Activated naive CD8-positive, alpha-beta T cell treated with anti-CD3 and anti-CD28 coated beads, Interleukin-2, amount 50 U/mL, for 24 hours (primary cell): Measurements from ENCODE around the gene PFKFB3.

Experiments used
- ATAC-seq: fragments of 150-1000 bp; cut with Tn5 transposase; one replicate; pipeline ENCODE4 v1.10.0; 2021
- DNase-seq: peaks from one replicate; pipeline ENCODE4 v3.0.0; 2021
- H3K27ac Mint-ChIP-seq: one replicate; pipeline ENCODE4 v1.8.0; 2021; ENCODE audit warnings: mild to moderate bottlenecking, mixed read lengths
- H3K27me3 Mint-ChIP-seq: one replicate; pipeline ENCODE4 v1.8.0; 2021; ENCODE audit warnings: mixed read lengths
- H3K36me3 Mint-ChIP-seq: one replicate; pipeline ENCODE4 v1.8.0; 2021; ENCODE audit warnings: low read depth, mixed read lengths
- H3K4me1 Mint-ChIP-seq: one replicate; pipeline ENCODE4 v1.8.0; 2021; ENCODE audit warnings: mixed read lengths
- H3K4me3 Mint-ChIP-seq: one replicate; pipeline ENCODE4 v1.8.0; 2021; ENCODE audit warnings: mild to moderate bottlenecking, moderate library complexity, mixed read lengths
- H3K9me3 Mint-ChIP-seq: one replicate; pipeline ENCODE4 v1.8.0; 2021; ENCODE audit warnings: mixed read lengths

The PFKFB3 gene

DNA sequence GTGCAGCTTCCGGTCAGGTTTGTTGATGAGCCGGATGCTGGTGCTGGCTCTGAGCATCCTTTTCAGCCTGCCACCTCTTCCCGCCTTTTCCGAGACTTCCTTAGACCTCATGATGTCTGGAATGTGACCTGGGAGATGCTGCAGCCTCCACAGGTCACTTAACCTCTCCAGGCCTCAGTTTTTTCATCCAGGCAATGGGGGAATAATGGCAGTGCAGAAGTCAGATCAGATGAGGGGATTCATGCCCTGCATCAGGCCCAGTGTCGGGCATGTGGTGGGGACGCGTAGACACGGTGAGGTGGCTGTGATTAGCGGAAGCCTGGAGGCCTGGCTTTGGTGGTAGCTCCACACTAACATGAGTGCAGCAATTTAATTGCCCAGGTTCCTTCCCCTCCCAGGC is 24.6 kb downstream of the PFKFB3 start:
- H3K9me3 Mint-ChIP-seq: no peaks in the 10 kb centered on the region
- no peaks in the 10 kb centered on the region for H3K27me3 Mint-ChIP-seq
- no peak overlapping the region for H3K4me3 Mint-ChIP-seq
- ATAC-seq (no peak), DNase-seq (no peak)
- H3K27ac Mint-ChIP-seq: no peak overlapping the region
- peaks cover 1% of the 10 kb centered on the region for H3K4me1 Mint-ChIP-seq
- H3K36me3 Mint-ChIP-seq: peaks cover 54% of the 10 kb centered on the region

DNA sequence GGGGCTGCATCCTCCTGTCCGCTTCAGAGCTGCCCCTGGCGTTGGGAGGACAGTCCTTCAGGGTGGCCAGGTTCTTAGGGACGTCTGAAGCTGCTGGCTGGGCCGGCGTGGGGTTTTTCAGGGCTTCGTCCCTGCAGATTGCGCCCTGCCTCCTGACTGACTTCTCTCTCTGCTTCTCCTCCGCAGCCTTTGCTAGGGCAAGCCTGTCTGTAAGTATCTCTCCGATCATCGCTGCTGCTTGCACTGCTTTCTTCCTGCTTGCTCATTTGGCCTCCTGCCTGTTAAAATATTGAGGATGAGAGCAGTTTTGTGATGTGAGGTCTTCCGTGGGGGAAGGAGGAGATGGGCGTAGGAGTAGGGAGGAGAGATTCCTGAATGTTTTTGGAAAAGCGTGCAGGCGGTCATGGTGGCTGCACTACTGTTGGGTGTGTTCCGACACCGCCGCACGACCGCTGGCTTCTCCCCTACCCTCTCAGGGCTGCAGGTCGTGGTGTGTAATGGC is 25.3 kb downstream of the PFKFB3 start:
- Mint-ChIP-seq H3K27ac (no peak overlapping the region), H3K4me3 (no peak overlapping the region)
- no peak for DNase-seq

DNA sequence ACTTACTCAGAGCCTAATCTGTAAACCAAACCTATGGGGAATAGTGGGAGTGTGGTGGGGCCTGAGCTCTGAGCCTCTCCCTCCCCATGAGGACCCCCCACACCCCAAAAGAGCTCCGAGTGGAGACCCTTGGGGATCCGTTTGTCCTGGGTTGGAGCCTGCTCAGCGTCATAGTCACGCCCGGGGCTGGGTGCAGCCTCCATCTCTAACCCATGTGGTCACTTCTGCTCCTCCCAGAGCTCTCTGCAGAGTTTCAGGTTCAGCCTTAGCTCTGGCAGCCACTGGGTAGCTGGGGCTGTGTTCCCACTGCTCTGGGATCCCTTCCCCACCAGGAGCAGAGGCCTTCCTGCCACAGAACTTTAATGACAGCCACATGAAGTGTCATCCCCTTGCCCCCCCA is 25.9 kb downstream of the PFKFB3 start:
- Mint-ChIP-seq H3K9me3 (no peaks in the 10 kb centered on the region), H3K36me3 (peaks cover 52% of the 10 kb centered on the region), H3K27ac (no peak overlapping the region), H3K27me3 (no peaks in the 10 kb centered on the region), H3K4me1 (peaks cover 1% of the 10 kb centered on the region), H3K4me3 (no peak overlapping the region)
- ATAC-seq (no peak), DNase-seq (no peak)

More for the DNA sequence above, 25.3 kb downstream of the PFKFB3 start:
- Mint-ChIP-seq H3K36me3 (peaks cover 49% of the 10 kb centered on the region), H3K27me3 (no peaks in the 10 kb centered on the region), H3K4me1 (peaks cover 1% of the 10 kb centered on the region), H3K9me3 (no peaks in the 10 kb centered on the region)
- no peak for ATAC-seq

DNA sequence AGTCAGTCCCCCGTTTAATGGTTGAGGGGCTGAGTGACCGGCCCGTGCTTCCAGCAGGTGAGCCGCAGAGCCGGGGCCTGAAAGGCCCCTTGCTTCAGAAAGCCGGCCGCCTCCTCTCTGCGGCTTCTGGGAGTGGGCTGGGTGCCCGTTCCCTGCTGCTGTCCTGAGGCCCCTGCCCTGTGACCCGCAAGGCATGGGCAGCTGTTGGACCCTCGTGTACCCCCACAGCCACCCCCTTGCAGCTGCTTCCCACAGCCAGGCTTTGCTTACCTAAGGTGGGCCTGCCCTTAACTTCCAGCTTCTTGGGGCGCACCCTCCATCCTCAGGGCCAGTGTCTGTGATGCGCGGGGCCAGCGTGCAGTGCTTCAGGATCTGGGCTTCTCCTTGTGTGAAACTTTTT is 26.6 kb downstream of the PFKFB3 start:
- Mint-ChIP-seq H3K27ac (no peak overlapping the region), H3K4me3 (no peak overlapping the region), H3K9me3 (no peaks in the 10 kb centered on the region), H3K27me3 (no peaks in the 10 kb centered on the region), H3K4me1 (peaks cover 1% of the 10 kb centered on the region), H3K36me3 (peaks cover 50% of the 10 kb centered on the region)
- DNase-seq (no peak), ATAC-seq (no peak)

GRCh38 chr10:6229746-6230145 is 27.0 kb downstream of the PFKFB3 start:
- Mint-ChIP-seq H3K4me1 (peaks cover 1% of the 10 kb centered on the region), H3K27me3 (no peaks in the 10 kb centered on the region), H3K36me3 (peaks cover 50% of the 10 kb centered on the region)

DNA sequence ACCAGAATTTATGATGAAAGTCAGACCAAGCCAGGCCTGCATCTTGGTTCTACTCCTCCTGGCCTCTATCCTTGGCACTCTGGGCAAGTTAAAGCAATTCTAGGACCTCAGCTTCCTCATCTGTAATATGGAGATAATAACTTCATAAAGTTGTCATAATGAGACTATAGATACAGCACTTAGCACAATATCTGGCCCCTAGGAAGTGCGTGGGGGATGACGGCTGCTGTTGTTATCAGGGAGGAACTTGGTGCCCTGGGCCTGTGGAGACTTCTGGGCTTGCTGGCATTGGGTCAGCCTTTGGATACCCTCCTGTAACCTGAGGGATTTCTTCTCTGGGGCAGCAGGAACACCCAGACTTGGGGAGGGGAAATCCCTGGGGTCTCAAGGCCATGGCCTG is 27.6 kb downstream of the PFKFB3 start:
- H3K36me3 Mint-ChIP-seq: peaks cover 51% of the 10 kb centered on the region
- H3K27ac Mint-ChIP-seq: no peak overlapping the region
- H3K4me3 Mint-ChIP-seq: no peak overlapping the region
- no peaks in the 10 kb centered on the region for H3K27me3 Mint-ChIP-seq
- no peak for ATAC-seq
- H3K4me1 Mint-ChIP-seq: peaks cover 1% of the 10 kb centered on the region
- H3K9me3 Mint-ChIP-seq: no peaks in the 10 kb centered on the region
- no peak for DNase-seq

More at GRCh38 chr10:6229746-6230145, 27.0 kb downstream of the PFKFB3 start:
- H3K9me3 Mint-ChIP-seq: no peaks in the 10 kb centered on the region
- no peak overlapping the region for H3K27ac Mint-ChIP-seq
- no peak for DNase-seq
- H3K4me3 Mint-ChIP-seq: no peak overlapping the region
- no peak for ATAC-seq

DNA sequence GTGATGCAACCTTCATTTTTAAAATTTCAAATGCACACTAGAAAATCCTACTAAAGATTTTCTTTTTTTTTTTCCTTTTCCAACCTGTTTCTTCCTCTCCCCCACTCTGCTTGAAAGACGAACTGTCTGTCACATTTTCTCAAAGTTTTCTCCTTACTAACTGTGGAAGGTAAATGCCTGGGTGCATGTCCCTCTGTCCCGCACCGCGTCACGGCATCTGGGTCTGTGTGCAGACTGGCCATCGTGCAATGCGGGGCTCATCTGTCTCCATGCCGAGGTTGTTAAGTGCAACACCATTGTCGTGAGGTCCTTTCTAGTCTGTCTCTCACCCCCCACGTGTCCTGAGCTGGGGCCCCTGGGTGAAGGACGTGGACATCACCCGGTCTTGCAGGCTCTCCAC is 28.4 kb downstream of the PFKFB3 start:
- DNase-seq: no peak
- H3K9me3 Mint-ChIP-seq: no peaks in the 10 kb centered on the region
- no peak overlapping the region for H3K4me3 Mint-ChIP-seq
- ATAC-seq: no peak
- no peaks in the 10 kb centered on the region for H3K27me3 Mint-ChIP-seq
- peaks cover 1% of the 10 kb centered on the region for H3K4me1 Mint-ChIP-seq
- peaks cover 48% of the 10 kb centered on the region for H3K36me3 Mint-ChIP-seq
- H3K27ac Mint-ChIP-seq: no peak overlapping the region

DNA sequence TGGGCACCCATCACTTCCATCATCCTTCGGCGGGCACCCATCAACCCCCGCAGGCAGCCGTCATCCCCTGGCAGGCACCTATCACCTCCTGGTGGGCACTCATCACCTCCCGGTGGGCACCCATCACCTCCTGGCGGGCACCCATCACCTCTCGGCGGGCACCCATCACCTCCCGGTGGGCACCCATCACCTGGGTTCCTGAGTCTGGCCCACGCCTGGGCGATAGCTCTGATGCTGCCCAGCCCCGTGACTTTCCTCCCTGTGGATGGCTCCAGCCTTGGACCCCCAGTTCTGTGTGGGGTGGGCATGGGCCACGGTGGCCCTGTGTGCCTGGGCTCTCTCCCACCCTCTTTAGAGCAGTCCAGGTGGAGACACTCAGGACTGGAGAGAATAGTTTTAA is 29.0 kb downstream of the PFKFB3 start:
- Mint-ChIP-seq H3K4me1 (peaks cover 1% of the 10 kb centered on the region), H3K9me3 (no peaks in the 10 kb centered on the region)

DNA sequence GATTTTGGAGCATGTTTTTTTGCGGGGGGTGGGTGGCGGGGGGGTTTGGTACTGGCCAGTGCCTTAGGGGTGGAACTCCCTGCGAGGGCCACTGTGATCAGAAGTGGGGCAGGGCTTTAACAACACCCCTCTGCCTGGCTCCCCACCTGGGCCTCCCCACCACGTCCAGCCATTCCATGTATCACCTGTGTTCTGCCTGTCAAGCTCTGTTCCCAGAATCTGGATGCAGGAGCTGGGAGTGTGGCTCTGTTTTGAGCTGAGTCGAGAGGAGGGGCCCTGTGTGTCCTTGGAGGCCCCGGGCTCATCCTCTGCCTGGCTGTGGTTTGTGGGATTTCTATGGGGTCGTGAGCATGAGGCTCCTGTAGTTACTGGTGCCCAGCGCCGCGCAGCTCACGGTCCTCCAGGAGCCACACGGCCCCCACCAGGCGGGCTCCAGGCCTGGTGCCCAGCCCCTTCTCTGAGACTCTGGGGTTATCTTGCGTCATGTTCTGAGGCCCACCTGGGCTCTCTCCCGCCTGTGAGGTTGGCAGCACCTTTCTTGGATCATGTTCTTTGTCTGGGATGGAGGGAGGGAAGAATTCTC is 29.6 kb downstream of the PFKFB3 start:
- Mint-ChIP-seq H3K27ac (no peak overlapping the region), H3K27me3 (no peaks in the 10 kb centered on the region), H3K4me3 (no peak overlapping the region), H3K36me3 (peaks cover 49% of the 10 kb centered on the region), H3K9me3 (no peaks in the 10 kb centered on the region), H3K4me1 (peaks cover 3% of the 10 kb centered on the region)
- ATAC-seq: no peak
- no peak for DNase-seq

More for the DNA sequence above, 29.0 kb downstream of the PFKFB3 start:
- DNase-seq (no peak), ATAC-seq (peak; percentile 20)
- Mint-ChIP-seq H3K27me3 (no peaks in the 10 kb centered on the region), H3K36me3 (peaks cover 47% of the 10 kb centered on the region), H3K27ac (no peak overlapping the region), H3K4me3 (no peak overlapping the region)

GRCh38 chr10:6232846-6233724 is 30.4 kb downstream of the PFKFB3 start:
- no peaks in the 10 kb centered on the region for H3K9me3 Mint-ChIP-seq
- H3K36me3 Mint-ChIP-seq: peaks cover 47% of the 10 kb centered on the region
- ATAC-seq (no peak), DNase-seq (no peak)
- H3K4me1 Mint-ChIP-seq: peaks cover 3% of the 10 kb centered on the region
- H3K27ac Mint-ChIP-seq: no peak overlapping the region
- no peak overlapping the region for H3K4me3 Mint-ChIP-seq
- H3K27me3 Mint-ChIP-seq: no peaks in the 10 kb centered on the region

DNA sequence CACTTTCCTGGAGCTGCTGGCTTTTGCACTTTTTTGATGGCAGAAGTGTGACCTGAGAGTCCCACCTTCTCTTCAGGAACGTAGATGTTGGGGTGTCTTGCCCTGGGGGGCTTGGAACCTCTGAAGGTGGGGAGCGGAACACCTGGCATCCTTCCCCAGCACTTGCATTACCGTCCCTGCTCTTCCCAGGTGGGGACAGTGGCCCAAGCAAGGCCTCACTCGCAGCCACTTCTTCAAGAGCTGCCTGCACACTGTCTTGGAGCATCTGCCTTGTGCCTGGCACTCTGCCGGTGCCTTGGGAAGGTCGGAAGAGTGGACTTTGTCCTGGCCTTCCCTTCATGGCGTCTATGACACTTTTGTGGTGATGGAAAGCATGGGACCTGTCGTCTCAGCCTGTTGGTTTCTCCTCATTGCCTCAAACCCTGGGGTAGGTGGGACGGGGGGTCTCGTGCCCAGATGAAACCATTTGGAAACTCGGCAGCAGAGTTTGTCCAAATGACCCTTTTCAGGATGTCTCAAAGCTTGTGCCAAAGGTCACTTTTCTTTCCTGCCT is 31.1 kb downstream of the PFKFB3 start:
- no peaks in the 10 kb centered on the region for H3K9me3 Mint-ChIP-seq
- ATAC-seq: no peak
- peaks cover 6% of the 10 kb centered on the region for H3K4me1 Mint-ChIP-seq
- H3K27ac Mint-ChIP-seq: no peak overlapping the region
- no peaks in the 10 kb centered on the region for H3K27me3 Mint-ChIP-seq
- peaks cover 48% of the 10 kb centered on the region for H3K36me3 Mint-ChIP-seq
- no peak for DNase-seq
- H3K4me3 Mint-ChIP-seq: no peak overlapping the region

DNA sequence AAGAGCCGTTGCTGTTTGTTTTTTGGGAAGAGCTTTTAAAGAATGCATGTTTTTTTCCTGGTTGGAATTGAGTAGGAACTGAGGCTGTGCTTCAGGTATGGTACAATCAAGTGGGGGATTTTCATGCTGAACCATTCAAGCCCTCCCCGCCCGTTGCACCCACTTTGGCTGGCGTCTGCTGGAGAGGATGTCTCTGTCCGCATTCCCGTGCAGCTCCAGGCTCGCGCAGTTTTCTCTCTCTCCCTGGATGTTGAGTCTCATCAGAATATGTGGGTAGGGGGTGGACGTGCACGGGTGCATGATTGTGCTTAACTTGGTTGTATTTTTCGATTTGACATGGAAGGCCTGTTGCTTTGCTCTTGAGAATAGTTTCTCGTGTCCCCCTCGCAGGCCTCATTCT is 31.6 kb downstream of the PFKFB3 start:
- H3K9me3 Mint-ChIP-seq: no peaks in the 10 kb centered on the region
- peaks cover 52% of the 10 kb centered on the region for H3K36me3 Mint-ChIP-seq
- H3K27ac Mint-ChIP-seq: no peak overlapping the region

DNA sequence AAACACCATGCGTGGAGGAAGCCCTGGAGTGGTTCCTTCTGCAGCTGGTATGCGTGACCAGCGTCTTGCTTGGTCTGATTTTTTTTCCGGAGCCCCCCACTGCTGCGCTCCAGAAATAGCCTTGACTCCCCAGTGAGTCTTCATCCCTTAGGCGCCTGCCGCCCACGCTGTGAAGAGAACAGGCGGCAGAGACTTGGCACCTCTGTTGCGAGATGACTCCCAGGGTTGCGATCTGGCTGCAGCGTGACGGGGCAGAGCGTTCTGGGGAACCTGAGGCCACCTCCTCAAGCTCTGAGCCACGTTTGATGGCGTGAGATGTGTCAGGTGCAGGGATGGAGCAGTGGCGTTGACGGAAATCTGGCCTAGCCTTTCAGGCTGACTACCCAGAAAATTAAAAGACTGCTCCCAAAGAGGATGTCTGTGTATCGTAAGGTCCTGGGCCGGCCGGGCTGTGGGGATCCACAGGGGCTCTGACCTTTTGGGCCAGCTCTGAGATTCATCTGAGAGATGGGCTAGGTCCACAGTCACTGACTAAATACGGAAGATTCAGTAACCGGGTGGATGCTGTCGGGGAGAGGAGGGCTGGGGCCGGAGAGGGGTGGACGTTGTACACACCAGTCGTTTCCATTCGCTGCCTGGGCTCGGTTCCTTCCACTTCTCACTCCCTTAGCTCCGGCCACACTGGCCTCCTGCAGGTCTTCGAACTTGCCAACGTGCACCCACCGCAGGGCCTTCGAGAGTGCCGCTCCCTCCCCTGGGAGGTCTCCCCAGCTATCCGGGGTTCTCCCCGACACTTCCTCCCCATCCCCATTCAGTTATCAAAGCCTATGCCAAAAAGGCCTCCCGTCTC is 33.8 kb downstream of the PFKFB3 start:
- Mint-ChIP-seq H3K27ac (peak overlapping the region; percentile 47), H3K27me3 (no peaks in the 10 kb centered on the region), H3K4me3 (no peak overlapping the region), H3K4me1 (peaks cover 19% of the 10 kb centered on the region), H3K36me3 (peaks cover 36% of the 10 kb centered on the region), H3K9me3 (no peaks in the 10 kb centered on the region)
- no peak for ATAC-seq
- DNase-seq: no peak

More for the DNA sequence above, 31.6 kb downstream of the PFKFB3 start:
- ATAC-seq (no peak), DNase-seq (no peak)
- H3K4me1 Mint-ChIP-seq: peaks cover 12% of the 10 kb centered on the region
- H3K27me3 Mint-ChIP-seq: no peaks in the 10 kb centered on the region
- no peak overlapping the region for H3K4me3 Mint-ChIP-seq

DNA sequence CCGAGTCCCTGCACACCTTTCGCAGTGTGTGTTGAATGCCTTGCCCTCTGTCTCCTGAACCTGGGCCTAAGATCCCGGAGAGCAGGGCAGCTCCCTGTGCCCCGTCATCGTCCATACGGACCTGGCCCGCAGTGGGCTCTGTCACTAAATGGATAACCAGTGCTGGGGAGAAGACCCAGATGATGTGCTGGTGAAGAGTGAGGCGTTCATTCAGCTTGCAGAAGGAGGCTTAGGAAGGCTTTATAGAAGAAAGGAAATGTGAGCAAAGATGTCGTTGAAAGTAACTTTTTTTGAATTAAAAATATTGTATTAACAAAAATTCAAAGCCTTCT is 34.4 kb downstream of the PFKFB3 start:
- Mint-ChIP-seq H3K4me3 (no peak overlapping the region), H3K27ac (peak overlapping the region; percentile 47), H3K9me3 (no peaks in the 10 kb centered on the region), H3K27me3 (no peaks in the 10 kb centered on the region), H3K4me1 (peaks cover 19% of the 10 kb centered on the region), H3K36me3 (peaks cover 34% of the 10 kb centered on the region)
- DNase-seq: no peak
- ATAC-seq: no peak
